Ascending aorta (tissue), 2 donors: Measurements from ENCODE around the gene GNAQ. TPM values are rescaled to one million over a fixed set of nuclear protein-coding genes. Genes with fewer than 3 reads are reported as not detected.

Experiments used
- DNase-seq, 2 donors: peaks; one replicate each; pipeline ENCODE4 v3.0.0-alpha.2; 2019; ENCODE audit warnings: low spot score in 2 of 2
- H3K27ac ChIP-seq, 2 donors: fragments of 200-600 bp; sonication (generic); one replicate each; pipeline ENCODE4 v1.5.1; 2016 to 2017; ENCODE audit warnings: mild to moderate bottlenecking in 1 of 2
- H3K27me3 ChIP-seq: fragments of 200-600 bp; sonication (generic); one replicate; pipeline ENCODE4 v1.5.1; 2017
- H3K36me3 ChIP-seq, 2 donors: fragments of 200-600 bp; sonication (generic); one replicate each; pipeline ENCODE4 v1.5.1; 2016
- H3K4me1 ChIP-seq, 2 donors: fragments of 200-600 bp; sonication (generic); one replicate each; pipeline ENCODE4 v1.5.1; 2016 to 2017; ENCODE audit warnings: mild to moderate bottlenecking in 1 of 2
- H3K4me3 ChIP-seq, 2 donors: fragments of 200-600 bp; sonication (generic); one replicate each; pipeline ENCODE4 v1.5.1; 2016 to 2017; ENCODE audit warnings: mild to moderate bottlenecking in 1 of 2
- H3K9me3 ChIP-seq, 2 donors: fragments of 200-600 bp; sonication (generic); one replicate each; pipeline ENCODE4 v1.5.1; 2016
- intact Hi-C: fragments of 100-400 bp; cut with DNase I; formaldehyde crosslinking; loops from one replicate; pipeline ENCODE4 v1.15.1; 2023
- total RNA-seq: library from RNA; depleted of rRNA; stranded (reverse); fragments of >200 nt; gene quantifications from one replicate; pipeline ENCODE4 v1.1.0, GENCODE V29; 2016
- TF ChIP-seq, protein P1 (sequence below), 3 experiments: fragments of 200-600 bp in 2 of 3; fragments of 450-650 bp in 1 of 3; sonication (generic) in 2 of 3; IDR thresholded peaks; one replicate each; pipeline ENCODE4 v1.5.1; 2016 to 2019; ENCODE audit warnings: antibody characterized with exemption in 3 of 3, mild to moderate bottlenecking in 1 of 3, moderate library complexity in 1 of 3

GNAQ gene
- total RNA-seq, 1 donor from 2014 or later, result 29.2 TPM

DNA sequence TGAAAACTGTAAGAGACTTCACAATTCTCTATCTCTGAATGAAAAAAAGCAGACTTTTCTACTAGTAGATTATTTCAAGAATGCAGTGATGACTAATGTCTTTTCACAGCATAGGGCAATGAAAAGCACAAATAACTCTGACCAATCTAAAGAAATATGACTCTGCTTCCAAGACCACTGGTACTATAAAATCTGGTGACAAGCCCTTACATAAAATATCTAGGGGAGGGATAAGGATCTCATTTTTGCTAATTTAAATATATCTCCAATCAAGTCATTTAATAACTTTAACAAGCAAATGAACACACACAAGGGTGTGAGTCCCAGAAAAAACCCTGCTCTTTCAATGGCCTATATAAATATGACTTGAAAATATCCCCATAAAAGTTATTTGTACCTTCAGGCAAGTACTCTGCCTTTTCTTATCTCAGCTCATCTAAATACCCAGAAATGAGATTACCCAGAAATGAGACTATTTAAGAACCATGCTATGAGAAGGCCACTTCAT, 105.2 kb downstream of the GNAQ start:
- no peaks in the 10 kb centered on the region for H3K36me3 ChIP-seq
- H3K9me3 ChIP-seq, result no peaks in the 10 kb centered on the region
- H3K27ac ChIP-seq, result peak overlapping the region; percentile 59 to 65
- TF ChIP-seq, protein P1, sequence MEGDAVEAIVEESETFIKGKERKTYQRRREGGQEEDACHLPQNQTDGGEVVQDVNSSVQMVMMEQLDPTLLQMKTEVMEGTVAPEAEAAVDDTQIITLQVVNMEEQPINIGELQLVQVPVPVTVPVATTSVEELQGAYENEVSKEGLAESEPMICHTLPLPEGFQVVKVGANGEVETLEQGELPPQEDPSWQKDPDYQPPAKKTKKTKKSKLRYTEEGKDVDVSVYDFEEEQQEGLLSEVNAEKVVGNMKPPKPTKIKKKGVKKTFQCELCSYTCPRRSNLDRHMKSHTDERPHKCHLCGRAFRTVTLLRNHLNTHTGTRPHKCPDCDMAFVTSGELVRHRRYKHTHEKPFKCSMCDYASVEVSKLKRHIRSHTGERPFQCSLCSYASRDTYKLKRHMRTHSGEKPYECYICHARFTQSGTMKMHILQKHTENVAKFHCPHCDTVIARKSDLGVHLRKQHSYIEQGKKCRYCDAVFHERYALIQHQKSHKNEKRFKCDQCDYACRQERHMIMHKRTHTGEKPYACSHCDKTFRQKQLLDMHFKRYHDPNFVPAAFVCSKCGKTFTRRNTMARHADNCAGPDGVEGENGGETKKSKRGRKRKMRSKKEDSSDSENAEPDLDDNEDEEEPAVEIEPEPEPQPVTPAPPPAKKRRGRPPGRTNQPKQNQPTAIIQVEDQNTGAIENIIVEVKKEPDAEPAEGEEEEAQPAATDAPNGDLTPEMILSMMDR (IDR thresholded peaks at IDR 0.05), result no peak
- peaks cover 7 to 27% of the 10 kb centered on the region in 2 donors for H3K4me1 ChIP-seq
- H3K27me3 ChIP-seq, result no peaks in the 10 kb centered on the region
- intact Hi-C loops, result loop anchor here (5.0 kb wide), 1 partner anchor 39 kb away; no protein-coding TSS in a partner anchor
- DNase-seq, result no peak
- H3K4me3 ChIP-seq, result no peak overlapping the region

DNA sequence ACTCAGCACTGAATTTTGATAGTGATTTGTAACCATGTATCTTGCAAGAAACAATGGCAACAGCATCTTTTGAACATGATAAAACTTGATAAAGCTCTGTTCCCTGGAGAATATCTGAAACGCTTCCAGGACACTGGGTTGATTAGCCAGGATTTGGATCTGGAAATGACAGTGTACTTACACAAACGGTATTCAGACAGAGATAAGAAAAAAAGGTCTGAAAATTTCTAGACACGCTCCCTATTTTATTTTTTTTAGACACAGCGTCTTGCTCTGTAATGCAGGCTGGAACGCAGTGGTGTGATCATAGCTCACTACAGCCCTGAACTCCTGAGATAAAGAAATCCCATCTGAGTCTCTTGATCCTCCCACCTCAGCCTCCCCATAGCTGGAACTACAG, 109.0 kb downstream of the GNAQ start:
- Histone ChIP-seq H3K4me3 (no peak overlapping the region), H3K36me3 (peaks cover 0 to 23% of the 10 kb centered on the region in 2 donors), H3K27me3 (no peaks in the 10 kb centered on the region), H3K27ac (no peak overlapping the region), H3K4me1 (peaks cover 7 to 21% of the 10 kb centered on the region in 2 donors), H3K9me3 (no peaks in the 10 kb centered on the region)
- intact Hi-C loops, result no loop called here
- TF ChIP-seq, protein P1 (IDR thresholded peaks at IDR 0.05), result no peak
- no peak for DNase-seq

DNA sequence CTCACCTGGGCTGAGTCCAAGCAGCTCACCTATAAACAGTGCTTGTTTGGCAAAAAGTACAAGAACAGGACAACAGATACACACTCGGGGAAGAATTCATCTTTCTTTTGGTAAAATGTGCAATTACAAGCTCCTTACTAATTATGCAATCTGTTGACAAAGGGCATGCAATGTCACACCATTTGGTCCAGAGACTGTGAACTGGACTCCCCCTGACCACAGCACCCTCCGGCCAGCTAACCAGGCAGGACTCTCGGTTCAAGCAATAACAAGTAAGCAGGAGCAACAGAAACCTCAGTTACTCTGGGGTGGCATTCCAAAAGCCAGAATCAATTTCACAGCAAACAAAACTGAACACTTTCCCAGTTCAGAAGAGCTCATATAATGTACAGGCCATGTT, 113.8 kb downstream of the GNAQ start:
- Histone ChIP-seq H3K36me3 (peaks cover 0 to 23% of the 10 kb centered on the region in 2 donors), H3K27ac (no peak overlapping the region), H3K9me3 (no peaks in the 10 kb centered on the region), H3K4me1 (peaks cover 0 to 3% of the 10 kb centered on the region in 2 donors), H3K4me3 (no peak overlapping the region), H3K27me3 (no peaks in the 10 kb centered on the region)
- intact Hi-C loops, result no loop called here
- no peak for DNase-seq
- TF ChIP-seq, protein P1 (IDR thresholded peaks at IDR 0.05), result no peak

DNA sequence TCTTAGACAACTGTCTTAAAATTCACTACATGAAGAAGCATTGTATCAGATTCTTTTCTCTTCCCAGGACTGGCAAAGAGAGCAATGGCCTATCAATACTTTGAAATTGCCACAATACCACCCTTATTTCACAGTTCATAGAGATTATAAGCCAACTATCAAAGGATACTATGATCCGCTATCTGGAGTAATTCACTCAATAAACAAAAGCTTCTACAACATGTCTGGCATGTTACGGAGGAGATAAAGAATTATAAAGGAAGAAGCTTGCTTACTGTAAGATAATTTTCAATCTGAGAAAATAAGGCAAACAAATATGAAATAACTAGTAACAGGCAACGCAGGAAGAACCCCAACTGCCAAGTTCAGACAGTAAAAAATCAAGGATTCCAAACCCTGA, 114.8 kb downstream of the GNAQ start:
- Histone ChIP-seq H3K36me3 (peaks cover 0 to 23% of the 10 kb centered on the region in 2 donors), H3K27me3 (no peaks in the 10 kb centered on the region), H3K27ac (no peak overlapping the region), H3K9me3 (no peaks in the 10 kb centered on the region), H3K4me1 (peaks cover 0 to 3% of the 10 kb centered on the region in 2 donors), H3K4me3 (no peak overlapping the region)
- intact Hi-C loops, result no loop called here
- TF ChIP-seq, protein P1 (IDR thresholded peaks at IDR 0.05), result no peak
- DNase-seq, result no peak

DNA sequence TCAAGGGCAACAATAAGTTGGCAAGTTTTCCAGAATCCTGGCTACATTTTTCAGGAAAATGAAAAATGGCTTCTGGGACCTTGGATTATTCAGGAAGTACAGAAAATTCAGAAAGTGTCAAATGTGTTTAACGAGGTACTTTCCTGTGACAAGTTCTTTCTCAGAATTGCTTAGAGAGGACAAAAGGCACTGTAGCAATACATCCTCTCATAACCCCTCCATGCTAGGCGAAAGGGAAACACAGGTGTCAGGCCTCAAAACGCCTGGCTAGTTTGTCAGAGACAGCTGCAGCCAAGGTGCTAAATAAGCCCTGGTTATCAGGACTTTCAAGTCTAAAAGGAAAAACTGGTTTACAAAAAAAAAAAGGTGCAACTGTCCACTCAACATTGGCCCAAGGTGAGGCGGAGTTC, 115.2 kb downstream of the GNAQ start:
- intact Hi-C loops, result no loop called here
- TF ChIP-seq, protein P1 (IDR thresholded peaks at IDR 0.05), result no peak
- peaks cover 0 to 3% of the 10 kb centered on the region in 2 donors for H3K4me1 ChIP-seq
- H3K9me3 ChIP-seq, result no peaks in the 10 kb centered on the region
- H3K27me3 ChIP-seq, result no peaks in the 10 kb centered on the region
- H3K4me3 ChIP-seq, result no peak overlapping the region
- H3K27ac ChIP-seq, result no peak overlapping the region
- no peak for DNase-seq
- peaks cover 0 to 23% of the 10 kb centered on the region in 2 donors for H3K36me3 ChIP-seq

DNA sequence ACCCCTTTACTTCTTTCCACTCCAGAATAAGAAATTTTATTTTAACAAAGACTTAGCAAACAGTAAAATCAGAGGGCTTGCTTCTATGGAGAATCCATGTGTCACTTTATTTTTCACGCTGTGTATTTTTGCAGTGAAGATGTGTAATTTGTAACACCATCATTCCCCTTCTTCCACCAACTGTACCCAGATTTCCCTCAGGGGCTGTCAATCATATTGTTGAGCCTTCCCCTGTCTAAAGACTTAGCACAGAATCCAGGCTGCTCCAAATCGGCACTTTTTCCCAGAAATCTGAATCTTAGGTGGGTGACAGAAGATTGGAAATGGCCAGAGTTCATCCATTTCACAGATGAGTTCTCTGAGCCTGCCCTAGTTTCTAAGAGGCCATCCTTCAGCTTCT, 115.9 kb downstream of the GNAQ start:
- Histone ChIP-seq H3K4me3 (no peak overlapping the region), H3K9me3 (no peaks in the 10 kb centered on the region), H3K27ac (peak overlapping the region; percentile 14 to 27), H3K36me3 (peaks cover 0 to 22% of the 10 kb centered on the region in 2 donors), H3K4me1 (peaks cover 0 to 3% of the 10 kb centered on the region in 2 donors), H3K27me3 (no peaks in the 10 kb centered on the region)
- intact Hi-C loops, result no loop called here
- DNase-seq, result no peak
- TF ChIP-seq, protein P1 (IDR thresholded peaks at IDR 0.05), result no peak
